Fibroblast of skin of left biceps (primary cell): ENCODE data around the gene METTL2B.
"Not testable (repeated sequence)": the region's sequence is repeated elsewhere in the genome, so short reads cannot be mapped to it uniquely, and the experiment has no call there.

Source experiments
- DNase-seq, 2 experiments: peaks; one replicate each; pipeline ENCODE4 v3.0.0-alpha.2; 2013; ENCODE audit warnings: low read depth in 2 of 2

The METTL2B gene

DNA sequence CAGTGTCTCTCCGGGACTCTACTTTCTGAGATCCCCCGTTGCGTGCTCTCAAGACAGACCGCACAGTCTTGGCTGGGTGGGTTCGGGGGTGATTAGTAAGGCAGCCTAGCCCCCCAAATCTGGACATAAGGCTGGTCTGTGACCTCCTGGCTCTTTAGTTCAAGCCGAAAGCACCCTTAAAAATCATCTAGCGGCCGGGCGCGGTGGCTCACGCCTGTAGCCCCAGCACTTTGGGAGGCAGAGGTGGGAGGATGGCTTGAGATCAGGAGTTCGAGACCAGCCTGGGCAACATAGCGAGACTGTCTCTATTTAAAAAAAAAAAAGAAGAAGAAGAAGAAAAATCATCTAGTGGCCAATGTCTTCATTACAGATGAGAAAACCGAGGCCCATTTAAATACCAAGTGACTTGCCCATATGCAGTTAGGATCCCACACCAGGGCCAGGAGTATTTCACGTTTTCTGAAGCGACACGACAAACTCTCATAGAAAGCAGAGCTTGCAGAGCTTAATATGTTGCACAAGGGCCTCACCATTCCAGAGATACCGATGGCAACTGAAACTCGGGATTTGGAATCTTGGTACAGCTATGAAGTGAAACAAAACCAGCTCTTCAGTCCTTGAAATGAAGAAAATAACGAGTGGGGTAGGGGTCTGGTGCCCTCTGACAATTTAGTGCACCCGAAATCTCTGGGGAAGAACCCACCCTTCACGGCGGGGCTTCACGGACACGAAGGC, 21.6 kb upstream of the METTL2B start:
- DNase-seq, result peak in 1 of 2 experiments; percentile 22

DNA sequence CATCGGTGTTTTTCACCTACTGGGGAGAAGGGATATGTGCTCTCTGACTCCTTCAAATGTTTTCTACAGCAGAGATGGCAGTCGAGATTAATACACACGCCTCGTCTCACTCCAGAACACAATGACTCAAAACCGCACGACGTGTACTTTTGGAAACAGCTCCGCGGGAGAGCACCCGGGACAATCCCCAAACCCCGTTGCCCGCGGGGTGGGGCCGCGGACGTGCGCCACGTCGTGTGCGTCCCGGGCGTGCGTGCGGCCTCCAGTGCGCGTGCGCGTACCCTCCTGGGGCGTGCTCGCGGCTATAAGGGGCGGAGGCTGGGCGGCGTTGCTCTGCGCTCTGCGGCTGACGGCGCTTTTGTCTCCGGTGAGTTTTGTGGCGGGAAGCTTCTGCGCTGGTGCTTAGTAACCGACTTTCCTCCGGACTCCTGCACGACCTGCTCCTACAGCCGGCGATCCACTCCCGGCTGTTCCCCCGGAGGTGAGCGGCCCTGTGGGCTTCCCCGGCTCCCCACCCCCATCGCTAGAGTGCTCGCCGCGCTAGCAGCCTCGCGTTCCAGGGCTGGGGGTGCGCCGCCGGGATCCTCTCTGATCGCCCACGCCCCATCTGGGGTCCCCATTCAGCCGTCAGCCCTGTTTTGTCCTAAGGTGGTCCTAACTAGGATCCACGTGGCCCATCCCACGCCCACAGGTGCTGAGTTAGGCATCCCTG, 20.8 kb upstream of the METTL2B start, which contains the start of gene HILPDA:
TSS of gene HILPDA (plus strand) at position 336 of the 712 bp plus-strand sequence. CDS start 1,391 bp downstream, outside the sequence.
- peak; percentile 97 for DNase-seq

DNA sequence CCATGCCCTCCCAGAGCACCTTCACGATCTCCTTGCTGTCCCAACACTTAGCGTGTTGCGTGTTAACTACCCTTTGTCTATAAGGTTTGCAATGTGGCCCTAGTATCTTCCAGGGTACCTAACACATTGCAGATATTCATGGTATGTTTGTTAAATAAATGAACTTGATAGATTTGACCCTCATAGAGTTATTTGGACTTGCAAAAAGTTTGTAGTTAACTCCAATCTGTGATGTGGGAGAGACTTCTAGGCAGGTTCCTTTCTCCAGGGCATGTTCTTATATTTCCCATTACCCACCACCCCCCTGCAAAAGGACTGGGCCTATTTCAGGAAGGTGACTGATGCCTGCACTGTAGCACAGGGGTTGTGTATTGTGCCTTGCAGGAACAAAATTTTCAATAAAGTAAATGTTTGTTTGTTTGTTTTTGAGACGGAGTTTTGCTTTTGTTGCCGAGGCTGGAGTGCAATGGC, 20.3 kb upstream of the METTL2B start:
- no peak for DNase-seq

DNA sequence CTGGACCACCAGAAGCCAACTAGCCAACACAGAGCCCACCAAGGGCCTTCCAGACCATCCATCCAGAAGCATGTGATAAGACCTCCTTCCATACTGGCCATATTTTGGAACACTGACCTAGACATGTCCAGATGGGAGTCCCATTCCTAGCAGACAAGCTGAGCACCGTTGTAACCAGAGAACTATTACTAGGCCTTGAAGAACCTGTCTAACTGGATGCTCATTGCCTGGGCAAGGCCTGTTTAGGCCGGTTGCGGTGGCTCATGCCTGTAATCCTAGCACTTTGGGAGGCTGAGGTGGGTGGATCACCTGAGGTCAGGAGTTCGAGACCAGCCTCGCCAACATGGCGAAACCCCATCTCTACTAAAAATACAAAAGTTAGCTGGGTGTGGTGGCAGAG, 19.2 kb upstream of the METTL2B start:
- DNase-seq, result not testable (repeated sequence)

DNA sequence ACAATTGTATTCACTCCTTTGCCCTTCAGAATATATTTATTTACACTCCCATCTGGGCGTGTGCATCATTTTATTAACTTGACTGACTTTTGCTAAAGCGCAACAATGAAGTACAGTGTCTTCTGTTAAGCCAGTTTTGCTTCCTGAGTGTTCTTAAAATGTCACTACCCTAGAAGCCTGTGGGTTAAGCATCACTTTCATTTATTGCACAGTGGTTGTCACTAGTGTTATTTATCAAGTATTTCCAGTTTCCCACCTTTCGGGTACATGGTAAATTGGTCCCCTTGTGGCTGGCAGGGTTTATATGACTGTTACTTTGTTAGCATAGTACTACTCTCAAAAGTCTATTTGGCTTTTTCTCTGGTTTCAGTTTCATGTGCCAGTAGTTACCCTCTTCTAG, 17.6 kb upstream of the METTL2B start:
- no peak for DNase-seq

DNA sequence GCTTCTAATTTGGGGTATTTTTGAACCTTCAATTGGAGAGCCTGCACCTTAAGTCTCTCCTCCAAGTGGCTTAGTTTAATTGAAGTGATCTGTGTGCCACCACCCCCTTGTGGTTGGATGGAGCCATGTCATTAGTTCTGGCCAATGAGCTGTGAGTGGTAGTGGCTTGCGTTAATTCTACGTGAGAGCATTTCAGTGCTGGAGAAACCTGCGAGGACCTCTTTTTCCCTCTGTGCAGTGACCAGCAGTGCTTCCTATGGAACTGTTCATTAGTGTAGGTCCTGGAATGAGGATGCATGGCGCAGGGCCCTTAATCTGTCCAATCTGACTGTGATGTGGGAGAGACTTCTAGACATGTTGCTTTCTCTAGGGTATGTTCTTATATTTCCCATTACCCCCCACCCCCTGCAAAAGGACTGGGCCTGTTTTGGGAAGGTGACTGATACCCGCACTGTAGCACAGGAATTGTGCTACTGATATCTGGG, 17.1 kb upstream of the METTL2B start:
- peak in 1 of 2 experiments; percentile 19 for DNase-seq

DNA sequence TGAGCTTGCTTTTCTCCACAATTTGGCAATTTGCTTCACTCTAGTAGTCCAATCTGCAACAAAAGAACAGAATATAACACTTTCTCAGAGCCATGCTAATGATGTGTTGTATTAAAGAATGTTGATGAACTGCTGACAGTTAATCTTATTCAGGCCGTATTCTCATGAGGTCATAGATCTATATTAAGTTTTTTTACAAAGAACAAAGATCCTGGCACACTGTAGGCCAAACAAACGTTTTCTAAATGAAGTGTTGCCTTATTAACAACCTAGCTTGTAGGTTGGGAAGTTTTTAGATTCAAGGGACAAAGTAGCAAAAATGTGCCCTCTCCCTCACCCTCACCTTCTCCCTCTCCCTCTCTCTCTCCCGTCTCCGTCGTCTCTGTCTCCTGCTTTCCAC, 14.1 kb upstream of the METTL2B start:
- no peak for DNase-seq

DNA sequence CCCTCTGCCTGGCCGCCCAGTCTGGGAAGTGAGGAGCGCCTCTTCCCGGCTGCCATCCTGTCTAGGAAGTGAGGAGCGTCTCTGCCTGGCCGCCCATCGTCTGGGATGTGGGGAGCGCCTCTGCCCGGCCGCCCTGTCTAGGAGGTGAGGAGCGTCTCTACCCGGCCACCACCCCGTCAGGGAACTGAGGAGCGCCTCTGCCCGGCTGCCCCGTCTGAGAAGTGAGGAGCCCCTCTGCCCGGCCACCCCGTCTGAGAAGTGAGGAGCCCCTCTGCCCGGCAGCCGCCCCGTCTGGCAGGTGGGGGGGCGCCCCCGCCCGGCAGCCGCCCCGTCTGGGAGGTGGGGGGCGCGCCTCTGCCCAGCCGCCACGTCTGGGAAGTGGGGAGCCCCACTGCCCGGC, 13.2 kb upstream of the METTL2B start:
- not testable (repeated sequence) for DNase-seq

DNA sequence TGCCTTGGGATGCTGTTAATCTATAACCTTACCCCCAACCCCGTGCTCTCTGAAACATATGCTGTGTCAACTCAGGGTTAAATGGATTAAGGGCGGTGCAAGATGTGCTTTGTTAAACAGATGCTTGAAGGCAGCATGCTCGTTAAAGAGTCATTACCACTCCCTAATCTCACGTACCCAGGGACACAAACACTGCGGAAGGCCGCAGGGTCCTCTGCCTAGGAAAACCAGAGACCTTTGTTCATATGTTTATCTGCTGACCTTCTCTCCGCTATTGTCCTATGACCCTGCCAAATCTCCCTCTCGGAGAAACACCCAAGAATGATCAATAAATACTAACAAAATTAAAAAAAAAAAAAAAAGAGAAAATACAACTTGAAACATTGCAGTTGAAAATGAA, 12.6 kb upstream of the METTL2B start:
- DNase-seq, result not testable (repeated sequence)

DNA sequence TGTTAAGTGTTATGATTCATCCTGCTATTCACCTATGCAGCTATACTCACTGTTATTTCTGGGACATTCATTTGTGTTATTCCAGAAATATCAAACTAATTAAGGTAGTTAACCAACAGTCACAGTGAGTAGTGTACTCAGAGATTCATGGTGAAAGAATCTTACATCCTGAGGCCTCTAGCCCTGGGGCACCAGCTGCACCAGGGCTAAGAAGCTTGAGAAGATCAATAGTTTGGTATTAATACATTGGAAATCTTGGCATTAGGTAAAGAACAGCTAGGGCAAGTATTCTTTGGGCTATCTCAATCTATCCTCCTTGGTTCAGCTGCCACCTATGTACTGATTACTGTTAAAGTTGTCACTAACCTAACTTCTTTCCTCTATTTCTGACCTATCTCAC, 9.7 kb upstream of the METTL2B start:
- not testable (repeated sequence) for DNase-seq

DNA sequence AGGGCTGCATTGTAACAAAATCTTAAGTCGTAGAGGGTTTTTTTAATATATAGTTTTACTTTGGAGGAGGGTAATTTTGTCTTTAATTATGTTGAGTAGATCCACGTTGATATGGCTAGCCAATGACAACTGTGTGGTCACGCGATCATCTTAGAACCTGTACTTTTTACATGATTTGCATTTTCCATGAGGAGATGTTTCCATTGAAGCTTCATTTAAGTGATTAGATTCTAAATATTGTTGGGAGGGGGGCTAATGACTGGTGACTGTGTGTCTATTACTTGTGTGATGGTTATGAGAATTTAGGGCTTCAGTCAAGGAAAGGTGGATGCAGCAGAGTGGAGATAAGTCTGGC, 765 bp downstream of the METTL2B start:
- not testable (repeated sequence) for DNase-seq

DNA sequence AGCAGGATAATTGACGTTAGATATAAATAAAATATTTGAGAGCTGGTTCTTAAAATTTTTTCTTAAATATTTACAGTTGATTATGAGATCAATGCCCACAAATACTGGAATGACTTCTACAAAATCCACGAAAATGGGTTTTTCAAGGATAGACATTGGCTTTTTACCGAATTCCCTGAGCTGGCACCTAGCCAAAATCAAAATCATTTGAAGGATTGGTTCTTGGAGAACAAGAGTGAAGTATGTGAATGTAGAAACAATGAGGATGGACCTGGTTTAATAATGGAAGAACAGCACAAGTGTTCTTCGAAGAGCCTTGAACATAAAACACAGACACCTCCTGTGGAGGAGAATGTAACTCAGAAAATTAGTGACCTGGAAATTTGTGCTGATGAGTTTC, 2.5 kb downstream of the METTL2B start:
- DNase-seq, result not testable (repeated sequence)

DNA sequence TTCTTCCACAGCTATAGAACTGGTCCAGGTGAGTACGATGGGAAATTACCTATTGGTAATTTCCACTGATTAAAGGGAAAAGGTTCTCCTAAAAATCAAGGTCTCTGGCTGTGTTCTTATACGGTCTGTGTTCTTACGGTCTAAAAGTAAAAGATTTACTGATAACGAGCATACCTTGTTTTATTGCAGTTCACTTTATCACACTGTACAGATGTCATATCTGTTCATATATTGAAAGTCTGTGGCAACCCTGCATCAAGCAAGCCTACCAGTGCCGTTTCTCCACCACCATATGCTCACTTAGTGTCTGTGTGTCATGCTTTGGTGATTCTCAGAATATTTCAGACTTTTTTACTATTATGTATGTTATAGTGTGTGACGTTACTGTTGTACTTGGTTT, 11.6 kb downstream of the METTL2B start:
- DNase-seq, result not testable (repeated sequence)

DNA sequence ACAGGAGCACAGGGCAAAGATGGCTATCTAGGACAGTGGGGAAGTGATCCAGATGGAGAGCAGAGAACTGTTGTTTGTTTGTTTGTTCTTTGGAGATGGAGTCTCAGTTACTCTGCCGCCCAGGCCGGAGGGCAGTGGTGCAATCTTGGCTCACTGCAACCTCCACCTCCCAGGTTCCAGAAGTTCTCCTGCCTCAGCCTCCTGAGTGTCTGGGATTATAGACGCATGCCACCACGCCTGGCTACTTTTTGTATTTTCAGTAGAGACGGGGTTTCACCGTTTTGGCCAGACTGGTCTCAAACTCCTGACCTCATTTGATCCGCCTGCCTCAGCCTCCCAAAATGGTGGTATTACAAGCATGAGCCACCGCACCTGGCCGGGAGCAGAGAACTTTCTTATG, 20.9 kb downstream of the METTL2B start:
- DNase-seq, result no peak

DNA sequence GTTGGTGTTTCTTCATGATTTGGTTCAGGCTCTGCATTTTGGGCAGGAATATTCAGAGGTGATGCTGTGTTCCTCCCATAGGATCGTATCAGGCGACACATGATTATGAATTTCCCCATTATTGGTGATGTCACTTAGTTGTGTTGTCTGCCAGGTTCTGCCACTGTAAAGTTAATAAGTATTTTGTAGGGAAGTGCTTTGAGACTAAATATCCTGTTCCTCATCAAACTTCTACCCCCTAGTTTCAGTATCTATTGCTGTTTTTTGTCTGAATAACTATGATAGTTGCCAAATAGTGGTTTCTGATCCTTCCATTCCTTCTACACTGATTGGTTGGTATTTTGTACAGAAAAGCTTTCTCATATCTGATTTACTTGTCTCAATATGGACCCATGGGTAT, 28.9 kb downstream of the METTL2B start:
- DNase-seq, result not testable (repeated sequence)

DNA sequence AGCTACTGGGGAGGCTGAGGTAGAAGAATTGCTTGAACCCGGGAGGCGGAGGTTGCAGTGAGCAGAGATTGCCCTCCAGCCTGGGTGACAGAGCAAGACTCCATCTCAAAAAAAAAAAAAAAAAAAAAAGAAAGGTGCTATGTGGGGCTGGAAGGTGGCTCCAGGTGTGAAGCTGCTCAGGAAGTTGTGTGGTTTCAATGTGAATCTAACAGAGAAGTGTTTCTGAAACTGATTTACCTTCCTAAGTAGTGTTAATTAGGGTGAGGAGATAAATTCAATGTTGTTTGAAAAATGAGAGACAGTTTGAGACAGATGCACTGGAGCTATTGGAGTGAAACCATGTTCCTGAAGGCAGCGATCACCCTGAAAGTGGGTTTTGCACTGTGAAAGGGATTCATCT, 30.3 kb downstream of the METTL2B start:
- not testable (repeated sequence) for DNase-seq

DNA sequence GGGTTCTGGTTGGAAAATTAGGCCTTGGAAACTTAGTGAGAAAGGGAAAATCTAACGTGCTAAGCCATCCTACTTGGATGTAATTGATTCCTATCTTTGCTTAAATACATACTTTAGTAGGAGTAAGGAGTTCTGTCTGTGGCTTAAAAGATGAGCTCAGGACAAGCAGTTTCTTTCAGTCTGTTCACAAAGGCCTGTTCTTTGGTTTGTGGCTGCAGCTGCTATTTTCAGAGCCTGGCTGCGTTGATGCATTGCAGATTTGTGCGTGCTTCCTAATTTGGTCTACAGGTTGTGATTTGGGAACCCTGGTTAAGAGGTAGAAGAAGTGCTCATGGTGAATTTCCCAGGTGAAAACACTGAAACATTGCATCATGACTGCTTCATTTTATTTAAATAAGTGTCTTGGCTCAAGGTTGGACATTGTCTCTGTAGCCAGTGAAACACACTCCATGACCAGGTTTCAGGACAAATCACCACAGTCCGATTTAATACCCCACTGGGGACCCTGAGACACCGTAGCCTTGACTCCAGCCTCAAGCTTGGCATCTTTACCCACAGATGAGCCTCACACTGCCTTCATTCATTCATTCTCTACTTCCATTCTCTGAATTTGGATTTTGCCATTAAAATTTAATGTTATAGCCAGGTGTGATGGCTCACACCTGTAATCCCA, 30.9 kb downstream of the METTL2B start:
- not testable (repeated sequence) for DNase-seq

DNA sequence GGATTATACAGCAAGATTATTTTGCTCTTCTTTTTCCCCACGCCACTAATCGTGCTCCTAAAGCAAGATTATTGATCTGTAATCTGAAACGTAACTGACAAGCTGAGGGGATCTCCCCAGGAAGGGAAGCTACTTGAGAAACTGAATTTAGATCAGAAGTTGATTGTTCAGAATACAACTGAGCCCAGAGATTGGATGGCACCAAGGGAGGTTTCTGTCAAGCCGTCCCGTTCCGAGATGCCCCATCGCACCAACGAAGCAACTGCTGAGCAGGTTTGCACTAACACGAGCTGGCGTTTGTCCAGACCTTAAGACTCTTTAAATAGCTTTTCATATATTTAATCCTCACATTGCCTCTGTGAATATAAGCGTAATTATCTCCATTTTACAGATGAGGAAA, 35.1 kb downstream of the METTL2B start:
- not testable (repeated sequence) for DNase-seq

DNA sequence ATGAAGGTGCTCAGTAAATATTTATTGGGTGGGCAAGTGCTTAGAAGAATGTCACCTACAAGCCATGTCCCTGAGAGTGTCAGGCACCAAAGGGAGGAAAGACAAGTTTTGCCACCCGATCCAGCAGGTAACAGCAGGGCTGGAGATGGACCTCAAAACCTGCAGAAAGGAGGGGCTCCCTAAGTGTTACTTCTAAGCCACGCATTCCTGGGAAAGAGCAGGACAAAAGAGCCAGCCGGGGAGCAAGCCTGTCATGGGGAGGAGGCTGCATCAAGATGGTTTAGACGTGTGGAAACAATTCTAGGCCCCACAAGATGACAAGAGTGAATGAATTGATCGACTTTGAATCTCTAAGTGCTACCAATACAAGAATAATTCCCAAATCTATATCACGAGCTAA, 38.7 kb downstream of the METTL2B start:
- not testable (repeated sequence) for DNase-seq

DNA sequence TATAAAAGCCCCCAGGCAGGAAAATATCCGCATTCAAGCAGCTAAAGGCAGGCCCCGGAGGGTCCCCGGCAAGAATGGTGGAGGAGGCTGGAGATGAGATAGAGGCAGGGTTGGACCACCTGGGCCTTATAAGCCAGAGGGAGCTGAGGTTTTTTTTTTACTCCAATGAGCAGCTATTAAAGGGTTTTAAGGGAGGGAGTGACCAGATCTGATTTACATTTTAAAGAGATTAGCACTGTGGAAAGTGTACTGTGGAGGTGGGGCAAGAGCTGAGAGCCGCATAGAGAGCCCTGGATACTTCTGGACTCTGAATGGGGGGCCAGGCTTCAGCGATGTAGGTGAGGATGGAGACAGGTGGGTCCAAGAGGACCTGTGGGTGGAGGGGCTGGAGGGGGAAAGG, 40.5 kb downstream of the METTL2B start:
- not testable (repeated sequence) for DNase-seq

DNA sequence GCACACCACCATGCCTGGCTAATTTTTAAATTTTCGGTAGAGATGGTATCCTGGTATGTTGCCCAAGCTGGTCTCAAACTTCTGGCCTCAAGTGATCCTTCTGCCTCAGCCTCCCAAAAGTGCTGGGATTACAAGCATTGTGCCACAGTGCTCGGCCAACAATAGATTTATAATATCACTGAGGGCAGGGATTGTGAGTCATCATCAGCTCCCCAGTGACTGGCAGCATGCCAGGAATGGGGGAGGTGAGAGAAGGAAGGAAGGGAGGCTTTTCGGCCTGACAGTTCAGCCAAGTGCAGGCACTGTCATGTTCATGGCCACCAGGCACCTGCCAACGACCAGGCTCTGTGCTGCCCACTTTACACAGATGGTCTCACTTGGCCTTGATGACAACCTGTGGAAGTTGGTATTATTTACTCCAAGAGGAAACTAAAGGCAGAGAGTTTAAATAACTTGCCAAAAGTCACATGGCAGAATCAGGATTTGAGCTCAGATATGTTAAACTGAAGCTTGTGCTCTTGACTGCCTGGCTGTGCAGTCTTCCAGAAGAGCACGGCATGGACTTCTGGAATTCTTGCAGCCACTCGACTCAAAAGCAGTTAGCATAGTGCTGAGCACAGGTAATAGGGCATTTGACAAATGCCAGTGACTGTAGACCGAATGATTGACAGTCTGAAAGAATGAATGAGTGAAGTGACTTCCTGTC, 46.8 kb downstream of the METTL2B start:
- peak; percentile 8 to 26 for DNase-seq
